Regular cardiac myocyte (primary cell): ENCODE data around the gene SAMD3. TPM values are rescaled to one million over a fixed set of nuclear protein-coding genes. Genes with fewer than 3 reads are reported as not detected.

Experiments
- total RNA-seq: library from RNA; depleted of rRNA; stranded (reverse); fragments of >200 nt; gene quantifications from 2 replicates; pipeline ENCODE4 v1.2.3, GENCODE V29; 2014

SAMD3 gene, protein sequence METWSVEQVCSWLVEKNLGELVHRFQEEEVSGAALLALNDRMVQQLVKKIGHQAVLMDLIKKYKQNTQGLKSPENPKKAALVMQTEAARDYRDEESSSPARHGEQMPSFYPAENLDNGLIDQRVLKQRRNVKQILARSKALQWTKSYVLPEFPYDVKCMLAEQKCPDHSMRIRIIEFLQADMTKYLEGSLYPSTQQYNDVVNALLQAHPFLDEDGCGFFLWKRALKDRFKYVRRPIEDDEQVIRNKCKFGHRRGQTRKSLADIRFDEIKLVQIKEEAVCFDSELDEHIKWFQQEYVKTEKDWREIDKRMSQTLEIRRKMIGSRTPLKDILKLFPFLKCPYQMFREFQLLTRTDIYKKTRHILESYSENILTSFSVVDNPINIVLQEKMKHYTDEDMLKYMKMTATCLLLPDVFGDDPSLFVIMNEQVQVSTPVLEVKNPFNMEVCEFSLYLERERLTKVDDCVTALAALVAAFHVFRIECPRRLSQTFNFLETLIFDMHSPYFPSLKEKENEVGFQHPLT
- total RNA-seq: 26.5 and 28.8 TPM in 2 replicates

DNA sequence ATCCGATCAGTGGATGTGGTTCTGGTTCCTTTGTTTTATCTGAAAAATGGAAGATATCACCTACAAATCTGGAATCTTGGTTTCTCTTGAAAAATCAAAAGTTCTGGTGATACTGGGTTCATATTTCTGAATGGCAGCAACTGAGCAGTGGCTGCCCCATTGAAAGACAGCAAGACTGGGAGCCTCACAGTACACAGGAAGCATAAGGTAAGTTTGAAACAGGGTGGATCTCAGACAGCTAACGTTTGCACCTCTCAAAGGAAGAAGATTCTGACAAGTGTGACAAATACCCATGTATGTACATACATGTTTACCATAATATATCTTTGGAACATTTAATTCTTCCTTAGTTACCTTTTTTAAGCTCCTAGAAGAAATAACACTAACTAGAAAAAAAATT, at the start of gene SAMD3:
Gene SAMD3 (minus strand): TSS at position 177 of the 400 bp plus-strand sequence. CDS start 7,678 bp downstream, outside the sequence.

Other genes with a start within 250 kb of the SAMD3 start
- gene L3MBTL3, start 204.4 kb downstream of the SAMD3 start, total RNA-seq: 13.2 and 15.5 TPM in 2 replicates
- 124 and 232 TPM in 2 replicates for gene TMEM200A, start 143.1 kb upstream of the SAMD3 start, total RNA-seq